ENCODE results near the gene NUBPL.
"Not testable (repeated sequence)": the region's sequence is repeated elsewhere in the genome, so short reads cannot be mapped to it uniquely, and the experiment has no call there.

Gene NUBPL

DNA sequence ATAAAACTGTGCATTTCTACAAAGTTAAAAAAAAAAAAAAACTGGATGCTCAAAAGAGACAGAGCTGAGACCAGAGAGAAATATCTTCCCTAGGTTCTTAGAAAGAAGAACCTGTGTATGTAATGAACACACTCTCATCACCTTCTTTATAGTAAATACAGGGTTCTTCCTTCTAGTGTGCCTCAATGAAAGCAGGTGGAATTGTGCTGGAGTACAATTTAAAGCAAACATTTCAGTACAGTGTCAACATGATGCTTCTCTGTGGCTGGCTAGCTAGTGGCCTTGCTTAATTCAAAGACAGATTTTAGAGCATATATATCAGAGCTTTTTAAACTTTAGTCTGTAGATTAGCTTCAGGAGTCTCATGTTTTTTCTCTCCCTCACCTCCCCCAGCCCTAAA is 266.1 kb downstream of the NUBPL start:
- DNase-seq, result no peak

DNA sequence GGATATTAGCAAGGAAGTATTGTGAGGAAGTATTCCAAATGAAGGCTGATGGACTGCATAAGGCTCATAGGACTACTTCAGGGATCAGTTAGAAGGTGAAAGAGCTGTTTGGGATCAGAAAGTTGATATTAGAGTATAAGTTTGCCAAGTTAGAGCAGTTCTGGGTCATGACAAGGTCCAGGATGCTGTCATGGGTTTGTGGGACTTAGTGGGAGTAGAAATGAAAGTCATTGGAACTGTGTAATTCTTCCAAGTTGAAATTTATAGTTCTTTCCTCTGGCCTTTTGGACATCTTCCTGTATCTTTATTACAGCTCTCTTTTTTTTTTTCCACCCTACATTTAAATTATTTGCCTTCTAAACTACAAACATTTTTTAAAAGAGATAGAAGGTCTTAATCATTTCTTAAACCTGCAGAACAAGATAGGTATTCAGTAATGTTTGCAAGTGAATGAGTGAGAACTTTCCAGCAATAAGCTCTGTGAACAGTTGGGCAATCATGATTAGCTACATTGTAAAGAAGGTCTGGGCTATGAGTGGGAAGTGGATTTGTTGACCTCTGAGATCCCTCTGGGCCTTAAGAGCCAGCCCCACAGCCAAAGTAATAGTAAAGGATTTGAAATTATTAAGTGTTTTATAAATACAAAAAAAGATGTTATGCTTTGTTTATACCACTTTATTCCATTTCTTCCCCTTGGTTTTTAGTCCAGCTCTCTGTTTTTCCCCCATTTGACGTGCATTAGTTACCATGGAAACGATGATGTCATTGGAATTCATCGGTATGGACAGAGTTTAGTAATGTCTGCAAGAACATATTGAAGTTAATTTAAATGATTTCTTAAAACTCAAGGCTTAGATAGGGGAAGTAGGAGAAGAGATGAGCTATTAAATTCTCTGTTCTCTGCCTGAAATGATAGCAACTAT is 268.0 kb downstream of the NUBPL start:
- no peak for DNase-seq

GRCh38 chr14:31834616-31835015 is 273.4 kb downstream of the NUBPL start:
- DNase-seq, result no peak

GRCh38 chr14:31835049-31835448 is 273.8 kb downstream of the NUBPL start:
- DNase-seq, result no peak

DNA sequence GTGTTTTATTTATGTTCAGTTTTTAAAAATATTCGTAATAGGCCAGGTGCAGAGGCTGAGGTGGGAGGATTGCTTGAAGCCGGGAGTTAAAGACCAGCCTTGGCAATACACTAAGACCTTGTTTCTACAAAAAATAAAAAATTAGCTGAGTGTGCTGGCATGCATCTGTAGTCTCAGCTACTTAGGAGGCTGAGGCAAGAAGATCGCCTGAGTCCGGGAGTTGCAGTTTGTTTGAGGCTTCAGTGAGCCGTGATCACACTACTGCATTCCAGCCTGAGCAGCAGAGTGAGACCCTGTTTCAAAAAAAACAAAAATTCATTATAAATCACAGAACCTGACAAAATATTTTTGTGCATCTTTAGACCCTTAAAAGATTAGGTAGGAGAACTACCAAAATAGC is 275.8 kb downstream of the NUBPL start:
- DNase-seq, result no peak

GRCh38 chr14:31842899-31843298 is 281.7 kb downstream of the NUBPL start:
- no peak for DNase-seq

DNA sequence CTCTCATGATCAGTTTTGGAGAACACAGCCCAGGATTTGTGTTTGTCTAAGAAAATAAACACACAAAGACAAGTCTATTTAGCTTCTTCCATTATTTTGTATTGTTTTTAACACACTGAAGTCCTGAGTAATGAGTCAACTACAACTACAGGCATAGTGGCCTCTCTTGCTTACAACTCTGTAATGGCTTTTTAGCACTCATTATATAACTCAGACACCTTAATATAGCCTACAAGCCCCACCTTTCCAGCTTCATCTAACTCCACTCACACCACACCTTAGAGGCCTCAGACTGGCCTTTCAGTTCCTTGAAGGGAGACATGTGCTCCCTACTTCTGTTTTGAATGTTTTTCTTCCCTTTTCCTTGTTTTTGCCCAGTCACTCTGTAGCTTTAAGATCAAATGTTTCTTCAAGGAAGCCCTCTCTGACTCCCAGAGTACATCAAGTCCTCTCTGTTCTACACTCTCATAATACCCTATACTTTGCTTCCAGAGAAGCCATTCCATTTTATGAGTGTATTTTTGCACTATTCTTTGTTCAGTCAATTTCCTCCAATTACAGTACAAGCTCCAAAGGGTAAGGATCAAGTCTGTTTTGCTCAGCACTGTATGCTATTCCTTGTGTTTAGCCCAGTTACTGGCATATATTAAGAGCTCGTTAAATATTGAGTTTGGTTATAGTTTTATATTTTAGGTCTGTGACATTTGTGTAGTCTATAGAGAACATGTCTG is 282.3 kb downstream of the NUBPL start:
- DNase-seq, result no peak

DNA sequence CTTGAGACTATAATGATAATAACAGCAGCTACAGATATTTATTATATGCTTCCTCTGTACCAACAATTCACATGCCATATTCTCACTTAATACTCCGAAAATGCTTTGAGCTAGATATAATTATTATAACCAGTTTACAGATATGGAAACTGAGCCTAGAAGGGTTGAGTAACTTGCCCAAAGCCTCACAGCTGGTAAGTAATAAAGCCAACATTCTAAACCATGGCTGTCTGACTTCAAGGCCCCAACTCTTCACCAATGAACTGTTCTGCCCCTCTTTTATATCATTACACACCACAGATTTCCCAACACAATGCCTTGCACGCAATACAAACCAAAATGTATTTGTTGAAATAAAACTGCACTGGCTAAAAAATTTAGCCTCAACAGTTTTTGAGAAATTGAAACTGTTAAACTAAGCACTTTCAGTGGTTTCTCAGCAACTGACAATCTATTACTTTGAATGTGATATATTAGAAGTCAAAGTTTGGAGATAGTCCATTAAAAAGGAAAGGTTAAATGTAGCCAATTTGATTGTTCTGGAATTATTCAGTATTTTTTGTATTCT is 293.4 kb downstream of the NUBPL start:
- no peak for DNase-seq

GRCh38 chr14:31855262-31855661 is 294.1 kb downstream of the NUBPL start:
- DNase-seq, result no peak

DNA sequence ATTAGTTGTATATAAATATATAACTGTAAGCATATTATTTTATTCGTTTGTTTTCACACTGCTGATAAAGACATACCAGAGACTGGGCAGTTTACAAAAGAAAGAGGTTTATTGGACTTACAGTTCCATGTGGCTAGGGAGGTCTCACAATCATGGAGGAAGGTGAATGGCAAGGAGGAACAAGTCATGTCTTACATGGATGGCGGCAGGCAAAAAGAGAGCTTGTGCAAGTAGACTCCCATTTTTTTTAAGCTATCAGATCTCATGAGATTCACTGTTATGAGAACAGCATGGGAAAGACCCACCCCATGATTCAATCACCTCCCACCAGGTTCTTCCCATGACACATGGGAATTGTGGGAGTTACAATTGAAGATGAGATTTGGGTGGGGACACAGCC is 294.8 kb downstream of the NUBPL start:
- not testable (repeated sequence) for DNase-seq

- DNase-seq, result no peak
These were observed 297.7 kb downstream of the NUBPL start for GRCh38 chr14:31858868-31859267.

DNA sequence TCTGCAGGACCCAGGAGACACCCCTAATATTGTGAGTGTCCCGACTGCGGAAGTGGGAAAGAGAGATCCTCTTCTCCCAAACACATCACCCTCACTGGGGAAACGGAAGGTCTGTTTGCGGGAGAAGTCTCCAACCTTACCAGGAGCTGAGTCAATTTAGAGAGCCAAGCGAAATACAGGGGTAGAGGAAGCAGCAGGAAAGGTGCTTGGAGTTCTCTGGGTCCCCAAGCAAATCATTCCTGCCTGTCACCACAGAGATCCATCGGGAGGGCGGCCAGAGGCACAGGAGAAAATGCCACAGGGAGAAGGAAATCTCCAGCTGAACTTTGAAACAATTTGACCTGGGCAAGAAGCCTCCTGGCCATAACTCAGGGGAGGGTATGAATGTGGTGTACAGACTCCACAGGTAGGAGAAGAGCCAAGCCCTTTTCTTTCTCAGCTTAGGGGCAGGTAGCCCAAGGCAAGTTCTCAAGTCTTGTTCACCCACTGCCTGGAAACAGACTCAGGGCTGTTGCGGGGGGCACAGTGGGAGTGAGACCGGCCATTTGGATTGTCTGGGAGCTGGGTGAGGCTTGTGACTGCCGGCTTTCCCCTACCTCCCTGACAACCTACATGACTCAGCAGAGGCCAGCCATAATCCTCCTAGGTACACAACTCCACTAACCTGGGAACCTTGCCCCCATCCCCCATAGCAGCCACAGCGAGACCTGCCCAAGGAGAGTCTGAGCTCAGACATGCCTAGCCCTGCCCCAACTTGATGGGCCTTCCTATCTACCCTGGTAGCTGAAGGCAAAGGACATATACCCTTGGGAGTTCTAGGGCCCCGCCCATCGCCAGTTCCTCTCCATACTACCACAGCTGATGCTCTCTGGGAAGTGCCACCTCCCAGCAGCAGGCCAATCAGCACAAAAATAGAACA is 304.0 kb downstream of the NUBPL start:
- no peak for DNase-seq

DNA sequence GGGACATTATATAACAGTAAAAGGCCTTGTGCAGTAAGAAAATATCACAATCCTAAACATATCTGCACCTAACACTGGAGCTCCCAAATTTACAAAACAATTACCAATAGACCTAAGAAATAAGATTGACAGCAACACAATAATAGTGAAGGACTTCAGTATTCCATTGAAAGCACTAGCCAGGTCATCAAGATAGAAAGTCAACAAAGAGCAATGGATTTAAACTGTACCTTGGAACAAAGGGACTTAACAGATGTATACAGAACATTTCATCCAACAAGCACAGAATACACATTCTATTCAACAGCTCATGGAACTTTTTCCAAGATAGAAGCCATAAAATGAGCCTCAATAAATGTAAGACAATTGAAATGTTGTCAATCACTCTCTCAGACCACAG is 306.4 kb downstream of the NUBPL start:
- DNase-seq, result no peak

GRCh38 chr14:31868096-31868495 is 306.9 kb downstream of the NUBPL start:
- DNase-seq, result not testable (repeated sequence)

- DNase-seq, result no peak
These were observed 315.5 kb downstream of the NUBPL start for GRCh38 chr14:31876741-31877140.

GRCh38 chr14:31877255-31877798 is 316.1 kb downstream of the NUBPL start:
- no peak for DNase-seq

GRCh38 chr14:31879661-31880348 is 318.6 kb downstream of the NUBPL start:
- DNase-seq, result no peak

- DNase-seq, result no peak
These were observed 319.7 kb downstream of the NUBPL start for GRCh38 chr14:31880935-31881334.

DNA sequence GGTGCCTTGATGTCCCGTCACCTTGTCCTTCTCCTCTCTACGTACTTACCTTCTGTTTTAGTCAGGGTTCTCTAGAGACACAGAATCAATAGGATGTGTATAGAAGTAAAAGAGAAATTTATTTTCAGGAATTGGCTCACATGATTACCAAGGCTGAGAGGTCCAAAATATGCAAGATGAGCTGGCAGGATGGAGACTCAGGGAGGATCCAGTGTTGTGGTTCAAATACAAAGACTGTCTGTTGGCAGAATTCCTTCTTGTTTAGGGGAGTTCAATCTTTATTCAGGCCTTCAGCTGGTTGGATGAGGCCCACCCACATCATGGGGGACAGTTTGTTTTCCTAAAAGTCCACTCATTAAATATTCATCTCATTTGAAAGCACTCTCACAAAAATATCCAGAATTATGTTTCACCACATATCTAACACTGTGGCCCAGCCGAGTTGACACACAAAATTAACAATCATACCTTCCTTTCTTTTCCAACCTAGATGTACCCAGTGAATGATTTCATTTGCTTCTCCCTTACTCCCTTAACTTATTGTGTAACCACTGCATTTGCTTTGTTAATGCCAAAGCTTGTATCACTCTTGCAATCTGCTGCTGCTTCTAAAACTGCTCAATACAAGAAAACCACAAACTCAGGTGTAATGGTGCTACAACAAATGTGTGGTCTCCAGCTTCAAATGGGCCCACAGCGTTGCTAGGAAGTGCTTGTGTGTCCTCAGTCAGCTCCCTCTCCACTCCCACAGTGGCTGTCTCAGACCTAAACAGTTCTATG is 320.5 kb downstream of the NUBPL start:
- DNase-seq, result no peak

DNA sequence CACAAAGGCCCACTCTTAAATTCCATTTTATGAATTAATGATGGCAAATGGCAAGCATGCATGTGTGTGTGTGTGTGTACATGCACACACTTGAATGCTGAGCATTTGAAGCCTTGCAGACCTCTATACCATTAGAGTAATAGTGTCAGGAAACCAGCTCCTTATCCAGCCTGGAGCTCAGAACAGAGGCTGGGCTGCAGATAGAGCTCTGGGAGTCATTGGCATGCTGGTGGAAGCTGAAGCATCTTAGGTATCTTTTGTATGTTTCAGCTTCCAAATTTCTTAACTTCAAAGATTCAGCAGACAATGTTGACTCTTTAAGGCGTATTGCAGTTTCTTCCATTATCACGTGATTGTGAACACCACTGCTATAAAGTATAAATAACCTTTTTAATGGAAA is 323.0 kb downstream of the NUBPL start:
- no peak for DNase-seq

DNA sequence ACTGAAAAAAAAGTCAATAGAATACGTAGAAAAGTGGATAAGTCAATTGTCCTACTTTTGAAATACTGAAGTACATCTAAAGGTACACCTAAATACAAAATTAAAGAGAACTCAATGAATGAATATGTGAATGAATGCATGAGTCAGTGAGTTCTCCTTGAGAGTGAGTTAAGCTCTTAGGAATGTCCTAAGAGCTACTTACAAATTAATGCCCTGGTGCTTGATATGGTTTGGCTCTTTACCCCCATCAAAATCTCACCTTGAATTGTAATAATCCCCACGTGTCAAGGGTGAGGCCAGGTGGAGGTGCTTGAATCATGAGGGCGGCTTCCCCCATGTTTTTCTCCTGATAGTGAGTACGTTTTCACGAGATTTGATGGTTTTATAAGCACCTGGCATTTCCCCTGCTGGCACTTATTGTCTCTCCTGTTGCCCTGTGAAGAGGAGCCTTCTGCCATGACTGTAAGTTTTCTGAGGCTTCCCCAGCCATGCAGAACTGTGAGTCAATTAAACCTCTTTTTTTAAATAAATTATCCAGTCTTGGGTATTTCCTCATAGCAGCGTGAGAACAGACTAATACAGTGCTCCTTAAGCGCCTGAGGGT is 323.7 kb downstream of the NUBPL start:
- no peak for DNase-seq
